Neuronal stem cell (in vitro differentiated cells): ENCODE data around the gene OMD.

ENCODE experiments used
- DNase-seq: peaks from one replicate; pipeline ENCODE4 v3.0.0-alpha.2; 2013; ENCODE audit warnings: low spot score
- H2AFZ ChIP-seq: one replicate; pipeline ENCODE4 v1.6.1; 2013; ENCODE audit warnings: mild to moderate bottlenecking, low read length, inconsistent platforms
- H2AK5ac ChIP-seq: 2 replicates; pipeline ENCODE4 v1.6.1; 2013; ENCODE audit warnings: low read depth, mild to moderate bottlenecking, inconsistent platforms, low read length, moderate library complexity, mixed read lengths
- H2BK120ac ChIP-seq: 2 replicates; pipeline ENCODE4 v1.6.1; 2013; ENCODE audit warnings: low read depth, mild to moderate bottlenecking, inconsistent platforms, low read length, moderate library complexity, mixed read lengths
- H2BK12ac ChIP-seq: one replicate; pipeline ENCODE4 v1.6.1; 2013; ENCODE audit warnings: low read length, inconsistent platforms
- H2BK15ac ChIP-seq: 2 replicates; pipeline ENCODE4 v1.6.1; 2013; ENCODE audit warnings: mild to moderate bottlenecking, low read length, inconsistent platforms, mixed read lengths
- H2BK5ac ChIP-seq: one replicate; pipeline ENCODE4 v1.6.1; 2013; ENCODE audit warnings: inconsistent platforms, mild to moderate bottlenecking, low read length, moderate library complexity
- H3K14ac ChIP-seq: one replicate; pipeline ENCODE4 v1.6.1; 2013; ENCODE audit warnings: low read length, inconsistent platforms
- H3K18ac ChIP-seq: 2 replicates; pipeline ENCODE4 v1.6.1; 2013; ENCODE audit warnings: low read length, inconsistent platforms
- H3K23ac ChIP-seq: 2 replicates; pipeline ENCODE4 v1.6.1; 2013; ENCODE audit warnings: low read depth, mild to moderate bottlenecking, mixed read lengths, low read length, inconsistent platforms; ENCODE audit not compliant: poor library complexity
- H3K27ac ChIP-seq: replicated peaks from 3 replicates; pipeline ENCODE4 v1.5.1; 2013; ENCODE audit warnings: low read length, inconsistent platforms
- H3K27me3 ChIP-seq, 3 experiments: 2 replicates each; pipeline ENCODE4 v1.6.1; 2013; ENCODE audit warnings: low read length in 3 of 3, mild to moderate bottlenecking in 2 of 3, inconsistent platforms in 1 of 3, low read depth in 1 of 3, mixed read lengths in 1 of 3, moderate library complexity in 1 of 3; ENCODE audit not compliant: control insufficient read depth in 3 of 3, insufficient read depth in 3 of 3
- H3K36me3 ChIP-seq, 2 donors: replicated peaks in 1 of 2; 2 replicates each; pipeline ENCODE4 v1.6.1; 2013; ENCODE audit warnings: low read length in 2 of 2; ENCODE audit not compliant: control insufficient read depth in 2 of 2, insufficient read depth in 2 of 2
- H3K4ac ChIP-seq: 2 replicates; pipeline ENCODE4 v1.6.1; 2013; ENCODE audit warnings: inconsistent platforms, mild to moderate bottlenecking, low read length, moderate library complexity
- H3K4me1 ChIP-seq, 2 donors: 1 replicate in 1 of 2; 2 replicates in 1 of 2; pipeline ENCODE4 v1.6.1; 2013; ENCODE audit warnings: low read length in 2 of 2, low read depth in 1 of 2; ENCODE audit not compliant: control insufficient read depth in 2 of 2, insufficient read depth in 1 of 2
- H3K4me2 ChIP-seq: one replicate; pipeline ENCODE4 v1.6.1; 2013; ENCODE audit warnings: mild to moderate bottlenecking, low read length, inconsistent platforms; ENCODE audit not compliant: insufficient read depth, poor library complexity, severe bottlenecking
- H3K4me3 ChIP-seq, 2 donors: 2 replicates each; pipeline ENCODE4 v1.5.1; 2013; ENCODE audit warnings: low read length in 2 of 2, mild to moderate bottlenecking in 2 of 2, inconsistent platforms in 1 of 2, moderate library complexity in 1 of 2
- H3K79me1 ChIP-seq: one replicate; pipeline ENCODE4 v1.6.1; 2013; ENCODE audit warnings: low read depth, mild to moderate bottlenecking, inconsistent platforms, low read length, moderate library complexity
- H3K9ac ChIP-seq: one replicate; pipeline ENCODE4 v1.6.1; 2013; ENCODE audit warnings: mild to moderate bottlenecking, low read depth, low read length, inconsistent platforms; ENCODE audit not compliant: poor library complexity
- H3K9me3 ChIP-seq, 2 donors: replicated peaks in 1 of 2; 2 replicates each; pipeline versions ENCODE3 to v1.6.1; 2013; ENCODE audit warnings: low read length in 2 of 2, mild to moderate bottlenecking in 2 of 2, inconsistent platforms in 1 of 2, low read depth in 1 of 2, mixed read lengths in 1 of 2, moderate library complexity in 1 of 2; ENCODE audit not compliant: control insufficient read depth in 2 of 2, insufficient read depth in 1 of 2
- H4K8ac ChIP-seq: one replicate; pipeline ENCODE4 v1.6.1; 2013; ENCODE audit warnings: low read depth, mild to moderate bottlenecking, inconsistent platforms, low read length, moderate library complexity
- H4K91ac ChIP-seq: one replicate; pipeline ENCODE4 v1.6.1; 2013; ENCODE audit warnings: low read length, low read depth, mild to moderate bottlenecking, inconsistent platforms; ENCODE audit not compliant: poor library complexity
- WGBS, 2 donors: extraction: QIAGEN DNeasy Blood & Tissue Kit; methylation state at CpG; one replicate each; pipeline ENCODE4 v1.1.7; 2013; ENCODE audit warnings: missing lambda C conversion rate in 2 of 2, mixed read lengths in 1 of 2; ENCODE audit not compliant: insufficient read length in 2 of 2, insufficient replicate concordance in 1 of 2; ENCODE audit errors: extremely low coverage in 2 of 2; 5-methylcytosine and 5-hydroxymethylcytosine counted together

Gene OMD

DNA sequence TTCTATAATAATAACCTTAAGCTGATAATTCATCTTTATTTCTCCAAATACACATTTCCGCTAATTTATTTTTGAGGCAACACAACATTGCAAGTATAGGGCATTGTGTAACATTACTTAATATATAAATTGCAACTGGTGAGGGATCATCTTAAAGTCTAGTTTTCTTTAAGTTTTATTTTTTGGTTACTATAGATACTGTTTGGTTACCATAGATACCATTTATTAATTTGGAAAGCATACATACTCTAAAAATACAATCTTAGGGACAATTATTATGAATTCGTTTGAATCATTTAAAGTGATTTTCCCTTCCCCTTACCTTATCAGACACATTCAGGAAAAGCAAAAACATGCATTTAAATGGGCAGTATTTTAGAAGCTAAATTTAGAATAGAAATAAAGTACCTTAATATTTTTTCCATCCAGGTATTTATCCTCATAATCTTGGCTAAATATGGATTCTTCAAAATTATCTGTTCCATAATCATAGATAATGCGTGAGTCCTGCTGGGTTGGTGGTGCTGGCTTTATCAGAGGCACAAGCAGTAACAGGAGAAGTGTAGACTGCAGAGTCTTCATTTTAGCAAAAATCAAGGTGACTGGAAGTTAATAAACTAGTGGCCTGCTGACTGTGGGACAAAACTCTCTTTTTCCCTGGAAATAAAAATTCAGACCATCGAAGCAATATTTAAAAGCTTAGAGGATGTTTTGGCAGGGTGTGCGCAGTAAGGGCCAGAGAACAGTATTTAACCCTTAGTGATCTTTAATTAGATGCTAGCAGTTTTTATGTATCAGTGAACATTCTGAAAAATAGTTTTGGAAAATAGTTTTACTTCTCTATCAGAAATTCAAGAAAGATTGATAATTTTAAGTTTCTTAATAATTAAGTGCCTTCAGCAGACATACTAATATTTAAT is 21.2 kb downstream of the OMD start:
- H4K91ac ChIP-seq, result no peak overlapping the region
- no peak overlapping the region for H2AFZ ChIP-seq
- H3K4me1 ChIP-seq, result peaks cover 0 to 6% of the 10 kb centered on the region in 2 donors
- DNase-seq, result no peak
- H3K27ac ChIP-seq, result no peak overlapping the region
- no peak overlapping the region for H4K8ac ChIP-seq
- no peaks in the 10 kb centered on the region for H3K27me3 ChIP-seq
- no peak overlapping the region for H2BK120ac ChIP-seq
- no peak overlapping the region for H2AK5ac ChIP-seq
- H3K9me3 ChIP-seq, result no peaks in the 10 kb centered on the region
- H2BK12ac ChIP-seq, result no peak overlapping the region
- WGBS, 2 donors, result no CpG with 5 or more reads among the region's 5 CpGs
- no peak overlapping the region for H3K4me3 ChIP-seq
- H3K18ac ChIP-seq, result no peak overlapping the region
- H3K4ac ChIP-seq, result no peak overlapping the region
- no peaks in the 10 kb centered on the region for H3K79me1 ChIP-seq
- no peak overlapping the region for H2BK15ac ChIP-seq
- no peak overlapping the region for H3K4me2 ChIP-seq
- no peak overlapping the region for H3K9ac ChIP-seq
- H3K14ac ChIP-seq, result no peak overlapping the region
- no peaks in the 10 kb centered on the region for H3K36me3 ChIP-seq
- H2BK5ac ChIP-seq, result no peak overlapping the region
- H3K23ac ChIP-seq, result no peak overlapping the region

DNA sequence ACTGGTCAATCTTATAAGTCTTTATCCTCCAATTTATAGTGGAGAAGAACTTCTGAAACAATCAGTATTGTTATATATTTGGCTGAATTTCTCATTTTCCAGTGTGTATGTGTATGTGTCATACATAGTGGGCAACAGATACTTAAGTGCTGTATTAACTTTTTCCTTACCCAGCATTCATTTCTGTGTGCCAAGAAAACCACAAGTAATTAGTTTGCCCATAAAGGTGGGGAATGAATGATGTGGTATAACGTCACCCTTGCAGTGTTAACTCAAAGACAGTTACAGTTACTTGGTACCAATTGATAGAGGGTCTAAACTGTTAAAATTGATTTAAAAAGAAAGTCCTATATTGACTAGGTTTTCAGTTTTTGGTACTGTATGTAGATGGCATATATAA is 21.9 kb downstream of the OMD start:
- Histone ChIP-seq H3K79me1 (no peaks in the 10 kb centered on the region), H3K27ac (no peak overlapping the region), H2BK12ac (no peak overlapping the region), H3K4me3 (no peak overlapping the region), H2AK5ac (no peak overlapping the region), H3K4me1 (peaks cover 0 to 4% of the 10 kb centered on the region in 2 donors), H4K8ac (no peak overlapping the region), H3K4me2 (no peak overlapping the region), H2BK120ac (no peak overlapping the region), H3K27me3 (no peaks in the 10 kb centered on the region), H2AFZ (no peak overlapping the region), H4K91ac (no peak overlapping the region), H3K9me3 (peaks cover 0 to 2% of the 10 kb centered on the region in 2 donors), H2BK5ac (no peak overlapping the region), H3K14ac (no peak overlapping the region), H3K18ac (no peak overlapping the region), H3K36me3 (no peaks in the 10 kb centered on the region), H3K23ac (no peak overlapping the region), H2BK15ac (no peak overlapping the region), H3K4ac (no peak overlapping the region), H3K9ac (no peak overlapping the region)
- no peak for DNase-seq
- WGBS, 2 donors, result no CpG with 5 or more reads among the region's 1 CpG

- no peak overlapping the region for H4K91ac ChIP-seq
- H3K9ac ChIP-seq, result no peak overlapping the region
- H3K27ac ChIP-seq, result no peak overlapping the region
- no peak overlapping the region for H3K14ac ChIP-seq
- H3K4me2 ChIP-seq, result no peak overlapping the region
- no peaks in the 10 kb centered on the region for H3K79me1 ChIP-seq
- H3K4me3 ChIP-seq, result no peak overlapping the region
- no peak overlapping the region for H2BK15ac ChIP-seq
- no peak overlapping the region for H3K18ac ChIP-seq
- H3K4ac ChIP-seq, result no peak overlapping the region
- H2AFZ ChIP-seq, result no peak overlapping the region
- H4K8ac ChIP-seq, result no peak overlapping the region
- H2BK12ac ChIP-seq, result no peak overlapping the region
- H3K27me3 ChIP-seq, result no peaks in the 10 kb centered on the region
- no peaks in the 10 kb centered on the region for H3K36me3 ChIP-seq
- H3K23ac ChIP-seq, result no peak overlapping the region
- no peak overlapping the region for H2BK5ac ChIP-seq
- DNase-seq, result no peak
- no CpG with 5 or more reads among the region's 3 CpGs for WGBS, 2 donors
- no peaks in the 10 kb centered on the region for H3K4me1 ChIP-seq
- peaks cover 0 to 2% of the 10 kb centered on the region in 2 donors for H3K9me3 ChIP-seq
- no peak overlapping the region for H2AK5ac ChIP-seq
- no peak overlapping the region for H2BK120ac ChIP-seq
Measured at GRCh38 chr9:92397853-92398252, 26.4 kb downstream of the OMD start.

- WGBS, 2 donors, result no CpG with 5 or more reads among the region's 1 CpG
- DNase-seq, result no peak
Measured at GRCh38 chr9:92395617-92396016, 28.7 kb downstream of the OMD start.

More at GRCh38 chr9:92395617-92396016, 28.7 kb downstream of the OMD start:
- H3K4me2 ChIP-seq, result no peak overlapping the region
- H3K27ac ChIP-seq, result no peak overlapping the region
- H3K4me1 ChIP-seq, result no peaks in the 10 kb centered on the region
- no peak overlapping the region for H2BK120ac ChIP-seq
- H3K14ac ChIP-seq, result no peak overlapping the region
- no peak overlapping the region for H3K4me3 ChIP-seq
- H3K36me3 ChIP-seq, result no peaks in the 10 kb centered on the region
- peaks cover 0 to 2% of the 10 kb centered on the region in 2 donors for H3K9me3 ChIP-seq
- no peak overlapping the region for H3K9ac ChIP-seq
- no peak overlapping the region for H3K23ac ChIP-seq
- H2AK5ac ChIP-seq, result no peak overlapping the region
- no peaks in the 10 kb centered on the region for H3K27me3 ChIP-seq
- no peak overlapping the region for H3K4ac ChIP-seq
- no peak overlapping the region for H2BK12ac ChIP-seq
- H3K79me1 ChIP-seq, result no peaks in the 10 kb centered on the region
- no peak overlapping the region for H4K8ac ChIP-seq
- no peak overlapping the region for H2BK5ac ChIP-seq
- no peak overlapping the region for H2AFZ ChIP-seq
- no peak overlapping the region for H2BK15ac ChIP-seq
- no peak overlapping the region for H3K18ac ChIP-seq
- H4K91ac ChIP-seq, result no peak overlapping the region
